Kidney capillary endothelial cell (primary cell): ENCODE data around the gene ARID5B.

Source experiments
- DNase-seq: peaks from one replicate; pipeline ENCODE4 v3.0.0-alpha.2; 2018; ENCODE audit warnings: low spot score

The ARID5B gene

GRCh38 chr10:61989995-61990760, 88.7 kb downstream of the ARID5B start:
- no peak for DNase-seq

GRCh38 chr10:61990761-61991135, 89.2 kb downstream of the ARID5B start:
- no peak for DNase-seq

- DNase-seq = no peak
Observed at GRCh38 chr10:61991166-61991565, 89.7 kb downstream of the ARID5B start.

GRCh38 chr10:61992059-61992460, 90.6 kb downstream of the ARID5B start:
- DNase-seq = no peak

- DNase-seq = no peak
Observed at GRCh38 chr10:61992671-61993668, 91.5 kb downstream of the ARID5B start.

GRCh38 chr10:61993711-61994401, 92.4 kb downstream of the ARID5B start:
- no peak for DNase-seq

- DNase-seq = no peak
Observed at GRCh38 chr10:61994405-61995219, 93.1 kb downstream of the ARID5B start.

GRCh38 chr10:61995220-61995503, 93.7 kb downstream of the ARID5B start:
- no peak for DNase-seq

GRCh38 chr10:61998937-61999336, 97.4 kb downstream of the ARID5B start:
- no peak for DNase-seq

GRCh38 chr10:62000037-62000603, 98.6 kb downstream of the ARID5B start:
- no peak for DNase-seq

- no peak for DNase-seq
Observed at GRCh38 chr10:62000726-62001125, 99.2 kb downstream of the ARID5B start.

- no peak for DNase-seq
Observed at GRCh38 chr10:62001898-62002297, 100.4 kb downstream of the ARID5B start.

- no peak for DNase-seq
Observed at GRCh38 chr10:62002753-62003152, 101.3 kb downstream of the ARID5B start.

GRCh38 chr10:62004042-62004441, 102.5 kb downstream of the ARID5B start:
- no peak for DNase-seq

GRCh38 chr10:62005281-62005680, 103.8 kb downstream of the ARID5B start:
- no peak for DNase-seq

GRCh38 chr10:62005687-62006086, 104.2 kb downstream of the ARID5B start:
- DNase-seq = no peak

- no peak for DNase-seq
Observed at GRCh38 chr10:62007145-62007544, 105.6 kb downstream of the ARID5B start.

- DNase-seq = no peak
Observed at GRCh38 chr10:62008196-62008595, 106.7 kb downstream of the ARID5B start.

GRCh38 chr10:62008946-62009345, 107.4 kb downstream of the ARID5B start:
- DNase-seq = no peak

GRCh38 chr10:62010366-62010765, 108.9 kb downstream of the ARID5B start:
- DNase-seq = no peak

GRCh38 chr10:62011558-62011957, 110.1 kb downstream of the ARID5B start:
- DNase-seq = no peak
